ENCODE data around the gene NRDE2.
A peak's percentile ranks its signal among the peaks of the same experiment; 100 is the strongest.

The NRDE2 gene

GRCh38 chr14:90355540-90356518 lies 24.1 kb upstream of the NRDE2 start:
- POLR2A ChIA-PET (ENCODE audit: low non-redundant PET): no interaction called here
- TF ChIP-seq CTCF (conservative IDR thresholded peaks at IDR 0.05; ENCODE audit: low read depth): no peak
- H3K27ac ChIP-seq: no peak overlapping the region
- no peak for DNase-seq (ENCODE audit: low spot score)
- CTCF ChIA-PET: no interaction called here

GRCh38 chr14:90354551-90355298 lies 23.0 kb upstream of the NRDE2 start:
- TF ChIP-seq CTCF (conservative IDR thresholded peaks at IDR 0.05; ENCODE audit: low read depth): no peak
- H3K27ac ChIP-seq: no peak overlapping the region
- DNase-seq (ENCODE audit: low spot score): no peak
- ChIA-PET CTCF (interaction anchor here (1.0 kb wide), 1 partner anchor 29 kb away, joined by 3 read pairs; no protein-coding TSS in a partner anchor), POLR2A (ENCODE audit: low non-redundant PET) (no interaction called here)

GRCh38 chr14:90349739-90350138 lies 18.0 kb upstream of the NRDE2 start:
- no peak overlapping the region for H3K27ac ChIP-seq
- ChIA-PET CTCF (no interaction called here), POLR2A (ENCODE audit: low non-redundant PET) (no interaction called here)
- no peak for DNase-seq (ENCODE audit: low spot score)
- TF ChIP-seq CTCF (conservative IDR thresholded peaks at IDR 0.05; ENCODE audit: low read depth): no peak

- TF ChIP-seq CTCF (conservative IDR thresholded peaks at IDR 0.05; ENCODE audit: low read depth): no peak
- ChIA-PET POLR2A (ENCODE audit: low non-redundant PET) (no interaction called here), CTCF (no interaction called here)
- no peak for DNase-seq (ENCODE audit: low spot score)
- H3K27ac ChIP-seq: no peak overlapping the region
These were observed 16.5 kb upstream of the NRDE2 start for GRCh38 chr14:90348270-90348669.

- DNase-seq (ENCODE audit: low spot score): peak; percentile 38
- POLR2A ChIA-PET (ENCODE audit: low non-redundant PET): no interaction called here
- CTCF ChIA-PET: no interaction called here
- TF ChIP-seq CTCF (conservative IDR thresholded peaks at IDR 0.05; ENCODE audit: low read depth): no peak
- peak overlapping the region; percentile 30 for H3K27ac ChIP-seq
These were observed 13.5 kb upstream of the NRDE2 start for GRCh38 chr14:90345239-90345557.

GRCh38 chr14:90344331-90345238 lies 12.8 kb upstream of the NRDE2 start:
- no peak for TF ChIP-seq CTCF (conservative IDR thresholded peaks at IDR 0.05; ENCODE audit: low read depth)
- ChIA-PET POLR2A (ENCODE audit: low non-redundant PET) (no interaction called here), CTCF (interaction anchor here (0.6 kb wide), 1 partner anchor 38 kb away, joined by 4 read pairs; no protein-coding TSS in a partner anchor)
- no peak for DNase-seq (ENCODE audit: low spot score)
- no peak overlapping the region for H3K27ac ChIP-seq

Data from RWPE1 (cell line).